HPDE6-E6E7 (cell line): Measurements from ENCODE around the gene SLC25A48.

ENCODE experiments used
- DNase-seq: peaks from one replicate; pipeline ENCODE4 v3.0.0; 2011; ENCODE audit warnings: missing footprints; ENCODE audit errors: extremely low spot score

Gene SLC25A48

GRCh38 chr5:135834639-135835529 is at the start of gene SLC25A48:
SLC25A48 (plus strand) TSS chr5:135834663; CDS start chr5:135834848, 185 bp downstream.
- DNase-seq = peak; percentile 63

- DNase-seq = no peak
Measured at GRCh38 chr5:135800656-135801055, 33.8 kb upstream of the SLC25A48 start.

GRCh38 chr5:135810188-135810943 is 24.1 kb upstream of the SLC25A48 start:
- DNase-seq = no peak

GRCh38 chr5:135811007-135811406 is 23.5 kb upstream of the SLC25A48 start:
- no peak for DNase-seq

GRCh38 chr5:135813758-135814157 is 20.7 kb upstream of the SLC25A48 start:
- no peak for DNase-seq

GRCh38 chr5:135814316-135814715 is 20.1 kb upstream of the SLC25A48 start:
- no peak for DNase-seq

GRCh38 chr5:135814812-135815211 is 19.7 kb upstream of the SLC25A48 start:
- DNase-seq = no peak

- no peak for DNase-seq
Measured at GRCh38 chr5:135821061-135821801, 13.2 kb upstream of the SLC25A48 start.

- DNase-seq = no peak
Measured at GRCh38 chr5:135821802-135822201, 12.7 kb upstream of the SLC25A48 start.

GRCh38 chr5:135822286-135822685 is 12.2 kb upstream of the SLC25A48 start:
- DNase-seq = no peak

GRCh38 chr5:135822959-135823358 is 11.5 kb upstream of the SLC25A48 start:
- no peak for DNase-seq

GRCh38 chr5:135823881-135824280 is 10.6 kb upstream of the SLC25A48 start:
- no peak for DNase-seq

GRCh38 chr5:135824541-135825041 is 9.9 kb upstream of the SLC25A48 start:
- DNase-seq = no peak

GRCh38 chr5:135825373-135826220 is 8.9 kb upstream of the SLC25A48 start:
- no peak for DNase-seq

GRCh38 chr5:135826221-135826525 is 8.3 kb upstream of the SLC25A48 start:
- no peak for DNase-seq

- DNase-seq = no peak
Measured at GRCh38 chr5:135826994-135827671, 7.3 kb upstream of the SLC25A48 start.

GRCh38 chr5:135827965-135828781 is 6.3 kb upstream of the SLC25A48 start:
- no peak for DNase-seq

- DNase-seq = no peak
Measured at GRCh38 chr5:135828782-135829127, 5.7 kb upstream of the SLC25A48 start.

GRCh38 chr5:135829179-135829578 is 5.3 kb upstream of the SLC25A48 start:
- no peak for DNase-seq
